GM12872 (cell line): Measurements from ENCODE around the gene RNGTT.

ENCODE experiments used
- CTCF ChIP-seq: IDR thresholded peaks from 3 replicates; pipeline ENCODE4 v1.5.1; 2011; ENCODE audit warnings: low read depth, mild to moderate bottlenecking, low read length, moderate library complexity; ENCODE audit not compliant: insufficient read depth

RNGTT gene

GRCh38 chr6:88823998-88824397 is 139.4 kb downstream of the RNGTT start:
- no peak for TF ChIP-seq CTCF

GRCh38 chr6:88815491-88815890 is 147.9 kb downstream of the RNGTT start:
- TF ChIP-seq CTCF: no peak

GRCh38 chr6:88814909-88815308 is 148.5 kb downstream of the RNGTT start:
- no peak for TF ChIP-seq CTCF

- TF ChIP-seq CTCF: no peak
Measured at GRCh38 chr6:88813045-88813444, 150.4 kb downstream of the RNGTT start.

GRCh38 chr6:88810701-88811100 is 152.7 kb downstream of the RNGTT start:
- TF ChIP-seq CTCF: no peak

GRCh38 chr6:88810089-88810488 is 153.3 kb downstream of the RNGTT start:
- TF ChIP-seq CTCF: no peak

GRCh38 chr6:88808381-88808780 is 155.0 kb downstream of the RNGTT start:
- TF ChIP-seq CTCF: no peak

- TF ChIP-seq CTCF: no peak
Measured at GRCh38 chr6:88807622-88808021, 155.8 kb downstream of the RNGTT start.
